CD14-positive monocyte (primary cell): Measurements from ENCODE around the gene KIF20B. TPM values are rescaled to one million over a fixed set of nuclear protein-coding genes. Genes with fewer than 3 reads are reported as not detected.

Source experiments
- DNase-seq, 3 donors: peaks; one replicate each; pipeline ENCODE4 v3.0.0-alpha.2; 2011 to 2022
- H2AFZ ChIP-seq: 2 replicates; pipeline ENCODE4 v1.6.0; 2012; ENCODE audit warnings: mild to moderate bottlenecking, low read depth, low read length, inconsistent platforms; ENCODE audit not compliant: insufficient read depth, poor library complexity, severe bottlenecking
- H3K27ac ChIP-seq, 2 donors: 1 replicate in 1 of 2; 2 replicates in 1 of 2; pipeline ENCODE4 v1.5.1; 2012 to 2013; ENCODE audit warnings: low read length in 2 of 2, control low read depth in 1 of 2, inconsistent platforms in 1 of 2, low read depth in 1 of 2, mild to moderate bottlenecking in 1 of 2
- H3K27me3 ChIP-seq, 2 donors: one replicate each; pipeline versions ENCODE4 v1.6.0 to v1.6.1; 2011 to 2013; ENCODE audit warnings: low read length in 2 of 2; ENCODE audit not compliant: control insufficient read depth in 2 of 2, insufficient read depth in 2 of 2
- H3K36me3 ChIP-seq, 2 donors: replicated peaks in 1 of 2; 1 replicate in 1 of 2; 2 replicates in 1 of 2; pipeline versions ENCODE4 v1.5.1 to v1.6.1; 2012 to 2013; ENCODE audit warnings: low read length in 2 of 2, control low read depth in 1 of 2, inconsistent platforms in 1 of 2, mild to moderate bottlenecking in 1 of 2; ENCODE audit not compliant: insufficient read depth in 2 of 2, control insufficient read depth in 1 of 2
- H3K4me1 ChIP-seq, 2 donors: 1 replicate in 1 of 2; 2 replicates in 1 of 2; pipeline versions ENCODE4 v1.5.1 to v1.6.1; 2012 to 2013; ENCODE audit warnings: low read length in 2 of 2, control low read depth in 1 of 2, inconsistent platforms in 1 of 2, mild to moderate bottlenecking in 1 of 2, moderate library complexity in 1 of 2; ENCODE audit not compliant: insufficient read depth in 2 of 2, control insufficient read depth in 1 of 2
- H3K4me2 ChIP-seq: replicated peaks from 2 replicates; pipeline ENCODE3; 2012; ENCODE audit warnings: low read length, moderate library complexity, mild to moderate bottlenecking; ENCODE audit not compliant: poor library complexity, severe bottlenecking; ENCODE audit errors: extremely low read depth
- H3K4me3 ChIP-seq, 3 experiments: fragments of 200-600 bp in 1 of 3; sonication (generic) in 1 of 3; replicated peaks in 1 of 3; 1 replicate in 2 of 3; 2 replicates in 1 of 3; pipeline ENCODE4 v1.5.1; 2011 to 2013; ENCODE audit warnings: low read length in 3 of 3, mild to moderate bottlenecking in 3 of 3, control low read depth in 2 of 3, low read depth in 2 of 3, inconsistent platforms in 1 of 3, moderate library complexity in 1 of 3
- H3K79me2 ChIP-seq: 2 replicates; pipeline ENCODE4 v1.6.0; 2012; ENCODE audit warnings: mild to moderate bottlenecking, control low read depth, inconsistent platforms, low read length, moderate library complexity; ENCODE audit not compliant: insufficient read depth
- H3K9ac ChIP-seq: 2 replicates; pipeline ENCODE4 v1.6.0; 2017; ENCODE audit warnings: low read length, mild to moderate bottlenecking; ENCODE audit not compliant: insufficient read depth, poor library complexity, severe bottlenecking
- H3K9me3 ChIP-seq, 2 donors: replicated peaks in 1 of 2; 1 replicate in 1 of 2; 2 replicates in 1 of 2; pipeline versions ENCODE4 v1.5.1 to v1.6.1; 2012 to 2013; ENCODE audit warnings: low read length in 2 of 2, control low read depth in 1 of 2; ENCODE audit not compliant: control insufficient read depth in 1 of 2, insufficient read depth in 1 of 2
- H4K20me1 ChIP-seq: 2 replicates; pipeline ENCODE4 v1.6.0; 2012; ENCODE audit warnings: mild to moderate bottlenecking, low read length, control low read depth, moderate library complexity; ENCODE audit not compliant: insufficient read depth
- H3K27ac Mint-ChIP-seq, 7 donors: one replicate each; pipeline ENCODE4 v1.8.0; 2020; ENCODE audit warnings: mild to moderate bottlenecking in 7 of 7, mixed read lengths in 7 of 7, moderate library complexity in 6 of 7, inconsistent platforms in 2 of 7
- H3K27me3 Mint-ChIP-seq, 3 donors: one replicate each; pipeline ENCODE4 v1.8.0; 2021 to 2022; ENCODE audit warnings: low read depth in 3 of 3, mild to moderate bottlenecking in 3 of 3, mixed read lengths in 3 of 3, moderate library complexity in 3 of 3, inconsistent platforms in 1 of 3
- H3K36me3 Mint-ChIP-seq, 2 donors: one replicate each; pipeline ENCODE4 v1.8.0; 2020; ENCODE audit warnings: mixed read lengths in 2 of 2, inconsistent platforms in 1 of 2, mild to moderate bottlenecking in 1 of 2
- H3K4me1 Mint-ChIP-seq: one replicate; pipeline ENCODE4 v1.8.0; 2020; ENCODE audit warnings: mild to moderate bottlenecking, mixed read lengths
- H3K4me3 Mint-ChIP-seq, 2 donors: one replicate each; pipeline ENCODE4 v1.8.0; 2020; ENCODE audit warnings: mild to moderate bottlenecking in 2 of 2, mixed read lengths in 2 of 2, moderate library complexity in 1 of 2
- H3K9me3 Mint-ChIP-seq, 7 donors: one replicate each; pipeline ENCODE4 v1.8.0; 2020 to 2022; ENCODE audit warnings: mixed read lengths in 7 of 7, mild to moderate bottlenecking in 6 of 7, moderate library complexity in 6 of 7, inconsistent platforms in 2 of 7
- WGBS: methylation state at CpG from one replicate; pipeline ENCODE4 v1.1.5; 2013; ENCODE audit warnings: missing lambda C conversion rate; ENCODE audit not compliant: insufficient coverage; 5-methylcytosine and 5-hydroxymethylcytosine counted together
- intact Hi-C, 2 donors: fragments of 100-400 bp; cut with micrococcal nuclease; formaldehyde crosslinking; loops; one replicate each; pipeline versions ENCODE4 v1.15.0 to v1.15.1; 2023
- polyA plus RNA-seq, 3 donors: library from polyadenylated mRNA; depleted of rRNA in 1 of 3; unstranded in 2 of 3; stranded (reverse) in 1 of 3; fragments of 300-500 nt in 2 of 3; fragments of >200 nt in 1 of 3; fragmentation: Illumina TruSeq in 2 of 3; gene quantifications; 1 replicate in 2 of 3; 2 replicates in 1 of 3; pipeline ENCODE4 v1.2.3, GENCODE V29; 2012 to 2021
- TF ChIP-seq, protein P1 (sequence below): fragments of 200-600 bp; IDR thresholded peaks from one replicate; pipeline ENCODE4 v1.8.0; 2022; ENCODE audit warnings: antibody characterized with exemption, mild to moderate bottlenecking

Gene KIF20B
- polyA plus RNA-seq, 3 donors: 0.44 to 3.9 (median 1.5) TPM

DNA sequence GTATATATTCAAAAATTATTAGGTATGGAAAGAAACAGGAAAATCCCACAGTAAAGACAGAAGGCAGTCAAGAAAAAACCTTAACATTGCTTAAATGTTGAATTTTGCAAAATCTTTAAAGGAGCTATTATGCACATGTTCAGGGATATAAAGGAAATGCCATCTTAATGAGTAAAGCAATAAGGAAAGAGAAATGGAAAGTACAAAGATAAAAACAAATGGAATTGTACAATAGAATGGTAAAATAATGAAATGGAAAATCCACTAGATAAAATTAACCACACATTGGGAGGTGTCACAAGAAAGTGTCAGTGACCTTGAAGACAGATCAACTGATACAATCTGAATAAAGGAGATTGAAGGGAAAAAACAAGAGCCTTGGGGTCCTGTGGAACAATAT is 82.0 kb downstream of the KIF20B start:
- H3K27me3 Mint-ChIP-seq: peaks cover 0 to 1% (median 0%) of the 10 kb centered on the region in 3 donors

DNA sequence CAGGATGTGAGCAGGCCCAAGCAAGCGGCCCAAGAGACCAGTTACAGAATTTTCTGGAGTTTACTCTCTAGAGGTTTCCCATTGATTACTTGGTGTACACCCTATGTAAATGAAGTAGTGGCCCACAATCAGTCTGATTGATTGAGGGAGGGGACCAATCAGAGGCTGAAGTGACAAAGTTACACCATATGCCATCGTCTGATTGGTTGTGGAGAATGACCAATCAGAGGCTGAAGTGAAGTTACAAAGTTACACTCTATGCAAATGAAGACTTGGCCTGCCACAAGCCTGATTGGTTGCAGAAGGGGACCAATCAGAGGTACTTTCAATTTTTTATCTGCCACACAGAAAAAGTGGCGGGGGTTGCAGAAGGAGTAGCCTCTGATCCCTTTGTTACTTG is 83.7 kb downstream of the KIF20B start:
- H3K4me3 Mint-ChIP-seq: no peak overlapping the region
- DNase-seq: no peak

More for the DNA sequence above, 82.0 kb downstream of the KIF20B start:
- Histone ChIP-seq H2AFZ (no peak overlapping the region), H3K36me3 (peaks cover 4 to 34% of the 10 kb centered on the region in 2 donors), H3K4me3 (no peak overlapping the region), H3K9me3 (no peaks in the 10 kb centered on the region), H4K20me1 (no peaks in the 10 kb centered on the region), H3K27ac (no peak overlapping the region), H3K4me1 (no peaks in the 10 kb centered on the region), H3K9ac (no peak overlapping the region), H3K79me2 (no peaks in the 10 kb centered on the region), H3K4me2 (no peak overlapping the region), H3K27me3 (no peaks in the 10 kb centered on the region)
- H3K9me3 Mint-ChIP-seq: peaks cover 0 to 3% (median 0%) of the 10 kb centered on the region in 7 donors
- no peak for DNase-seq
- H3K4me1 Mint-ChIP-seq: no peaks in the 10 kb centered on the region
- H3K27ac Mint-ChIP-seq: no peak overlapping the region
- TF ChIP-seq, protein P1, sequence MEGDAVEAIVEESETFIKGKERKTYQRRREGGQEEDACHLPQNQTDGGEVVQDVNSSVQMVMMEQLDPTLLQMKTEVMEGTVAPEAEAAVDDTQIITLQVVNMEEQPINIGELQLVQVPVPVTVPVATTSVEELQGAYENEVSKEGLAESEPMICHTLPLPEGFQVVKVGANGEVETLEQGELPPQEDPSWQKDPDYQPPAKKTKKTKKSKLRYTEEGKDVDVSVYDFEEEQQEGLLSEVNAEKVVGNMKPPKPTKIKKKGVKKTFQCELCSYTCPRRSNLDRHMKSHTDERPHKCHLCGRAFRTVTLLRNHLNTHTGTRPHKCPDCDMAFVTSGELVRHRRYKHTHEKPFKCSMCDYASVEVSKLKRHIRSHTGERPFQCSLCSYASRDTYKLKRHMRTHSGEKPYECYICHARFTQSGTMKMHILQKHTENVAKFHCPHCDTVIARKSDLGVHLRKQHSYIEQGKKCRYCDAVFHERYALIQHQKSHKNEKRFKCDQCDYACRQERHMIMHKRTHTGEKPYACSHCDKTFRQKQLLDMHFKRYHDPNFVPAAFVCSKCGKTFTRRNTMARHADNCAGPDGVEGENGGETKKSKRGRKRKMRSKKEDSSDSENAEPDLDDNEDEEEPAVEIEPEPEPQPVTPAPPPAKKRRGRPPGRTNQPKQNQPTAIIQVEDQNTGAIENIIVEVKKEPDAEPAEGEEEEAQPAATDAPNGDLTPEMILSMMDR: no peak
- intact Hi-C loops: no loop called here
- H3K4me3 Mint-ChIP-seq: no peak overlapping the region
- peaks cover 22 to 35% of the 10 kb centered on the region in 2 donors for H3K36me3 Mint-ChIP-seq

More for the DNA sequence above, 83.7 kb downstream of the KIF20B start:
- Mint-ChIP-seq H3K9me3 (peaks cover 0 to 3% (median 0%) of the 10 kb centered on the region in 7 donors), H3K36me3 (peaks cover 7 to 18% of the 10 kb centered on the region in 2 donors), H3K27me3 (peaks cover 0 to 7% (median 5%) of the 10 kb centered on the region in 3 donors), H3K27ac (no peak overlapping the region), H3K4me1 (no peaks in the 10 kb centered on the region)
- intact Hi-C loops: no loop called here
- Histone ChIP-seq H3K27me3 (no peaks in the 10 kb centered on the region), H3K36me3 (peaks cover 3 to 19% of the 10 kb centered on the region in 2 donors), H3K79me2 (no peaks in the 10 kb centered on the region), H3K9me3 (no peaks in the 10 kb centered on the region), H2AFZ (no peak overlapping the region), H3K4me1 (no peaks in the 10 kb centered on the region), H4K20me1 (no peaks in the 10 kb centered on the region), H3K4me3 (no peak overlapping the region), H3K27ac (no peak overlapping the region), H3K4me2 (no peak overlapping the region), H3K9ac (no peak overlapping the region)
- WGBS: 100% methylated on average over 1 of the region's 3 CpGs
- TF ChIP-seq, protein P1: no peak
